Activated CD4-positive, alpha-beta memory T cell treated with anti-CD3 and anti-CD28 coated beads, Interleukin-2, amount 10 ng/mL, durations not matched to agents 7 days and 5 days (primary cell): Measurements from ENCODE around the gene HSD3B7. TPM values are rescaled to one million over a fixed set of nuclear protein-coding genes. Genes with fewer than 3 reads are reported as not detected.

ENCODE experiments used
- CTCF ChIA-PET: fragments of 350-600 bp; sonication (Branson Sonifier 250); formaldehyde crosslinking; loops from one replicate; lab custom pipeline; 2021; ENCODE audit warnings: antibody characterized with exemption, inconsistent platforms; lab: Charles Lee
- POLR2A ChIA-PET: fragments of 350-600 bp; sonication (Branson Sonifier 250); formaldehyde crosslinking; loops from one replicate; lab custom pipeline; 2021; ENCODE audit warnings: antibody characterized with exemption; lab: Charles Lee
- DNase-seq: peaks from one replicate; pipeline ENCODE4 v3.0.0-alpha.2; 2020
- H3K27ac Mint-ChIP-seq: one replicate; pipeline ENCODE4 v1.8.0; 2021; ENCODE audit warnings: mild to moderate bottlenecking, mixed read lengths
- H3K27me3 Mint-ChIP-seq: one replicate; pipeline ENCODE4 v1.8.0; 2021; ENCODE audit warnings: mixed read lengths
- H3K36me3 Mint-ChIP-seq: one replicate; pipeline ENCODE4 v1.8.0; 2021; ENCODE audit warnings: low read depth, mixed read lengths
- H3K4me1 Mint-ChIP-seq: one replicate; pipeline ENCODE4 v1.8.0; 2021; ENCODE audit warnings: mixed read lengths
- H3K4me3 Mint-ChIP-seq: one replicate; pipeline ENCODE4 v1.8.0; 2021; ENCODE audit warnings: mild to moderate bottlenecking, mixed read lengths
- H3K9me3 Mint-ChIP-seq: one replicate; pipeline ENCODE4 v1.8.0; 2021; ENCODE audit warnings: mixed read lengths
- total RNA-seq, 2 experiments: library from RNA; stranded (reverse); gene quantifications; one replicate each; pipeline ENCODE4 v1.2.3, GENCODE V29; 2021

Gene HSD3B7
- total RNA-seq, 2 experiments from 2014 or later: 7.1 to 7.5 TPM

DNA sequence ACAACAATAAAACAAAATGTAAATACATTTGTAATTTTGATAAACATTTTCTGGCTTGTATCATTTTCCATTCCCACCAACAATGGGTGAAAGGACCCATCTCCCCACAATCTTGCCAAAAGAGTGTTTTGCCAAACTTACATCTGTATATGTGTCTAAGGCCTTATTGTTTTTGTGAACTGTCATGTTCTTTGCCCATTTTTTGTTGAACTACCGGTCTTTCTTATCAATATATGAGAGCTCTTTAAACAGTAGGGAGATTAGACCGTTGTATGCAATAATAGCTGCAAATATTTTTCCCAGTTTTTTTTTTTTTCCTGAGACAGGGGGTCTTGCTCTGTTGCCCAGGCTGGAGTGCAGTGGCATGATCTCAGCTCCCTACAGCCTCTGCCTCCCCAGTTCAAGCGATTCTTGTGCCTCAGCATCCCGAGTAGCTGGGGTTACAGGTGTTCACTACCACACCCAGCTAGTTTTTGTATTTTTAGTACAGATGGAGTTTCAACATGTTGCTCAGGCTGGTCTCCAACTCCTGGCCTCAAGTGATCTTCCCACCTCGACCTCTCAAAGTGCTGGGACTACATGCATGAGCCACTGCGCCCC lies 38.7 kb downstream of the HSD3B7 start:
- ChIA-PET POLR2A (interaction anchor here (0.9 kb wide), 1 partner anchor 45 kb away, joined by 3 read pairs; no protein-coding TSS in a partner anchor), CTCF (interaction anchor here (0.9 to 1.6 kb wide), 3 partner anchors 39 to 121 kb away, joined by 3 read pairs; partner anchors contain the start of gene HSD3B7)
- Mint-ChIP-seq H3K36me3 (no peaks in the 10 kb centered on the region), H3K4me3 (no peak overlapping the region), H3K27me3 (no peaks in the 10 kb centered on the region), H3K9me3 (no peaks in the 10 kb centered on the region), H3K27ac (no peak overlapping the region), H3K4me1 (peaks cover 9% of the 10 kb centered on the region)
- DNase-seq: no peak

GRCh38 chr16:31025339-31025738 lies 40.3 kb downstream of the HSD3B7 start:
- no peak for DNase-seq
- no peaks in the 10 kb centered on the region for H3K36me3 Mint-ChIP-seq
- POLR2A ChIA-PET: interaction anchor here (0.9 kb wide), 1 partner anchor 49 kb away, joined by 3 read pairs; the partner anchor contains the start of genes ZNF646 and ZNF668
- peaks cover 9% of the 10 kb centered on the region for H3K4me1 Mint-ChIP-seq
- no peak overlapping the region for H3K27ac Mint-ChIP-seq
- CTCF ChIA-PET: no interaction called here
- no peak overlapping the region for H3K4me3 Mint-ChIP-seq
- no peaks in the 10 kb centered on the region for H3K9me3 Mint-ChIP-seq
- H3K27me3 Mint-ChIP-seq: no peaks in the 10 kb centered on the region

DNA sequence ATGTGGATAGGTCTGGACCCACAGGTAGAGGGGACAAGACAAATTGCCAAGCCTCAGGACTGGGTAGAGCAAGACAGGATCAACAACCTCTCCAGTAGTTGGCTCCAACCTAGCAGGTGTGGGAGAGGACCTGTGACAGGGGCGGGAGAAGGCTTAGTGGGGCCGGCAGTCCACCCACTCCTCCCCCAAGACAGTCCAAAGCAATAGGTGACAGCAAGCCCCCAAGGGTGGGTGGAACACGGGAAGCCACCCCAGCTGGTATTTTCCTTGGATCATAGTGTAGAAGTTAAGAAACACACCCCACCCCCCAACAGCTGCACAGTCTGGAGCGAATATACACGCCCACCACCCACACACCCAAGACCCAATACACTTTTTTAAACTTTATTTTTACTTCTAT lies 44.3 kb downstream of the HSD3B7 start:
- ChIA-PET POLR2A (interaction anchor here (2.3 kb wide), 1 partner anchor 45 kb away, joined by 8 read pairs; the partner anchor contains the start of genes ZNF646 and ZNF668), CTCF (no interaction called here)
- Mint-ChIP-seq H3K4me3 (no peak overlapping the region), H3K4me1 (peaks cover 19% of the 10 kb centered on the region), H3K27ac (no peak overlapping the region), H3K9me3 (no peaks in the 10 kb centered on the region), H3K27me3 (no peaks in the 10 kb centered on the region), H3K36me3 (peaks cover 10% of the 10 kb centered on the region)
- no peak for DNase-seq

- Mint-ChIP-seq H3K36me3 (peaks cover 24% of the 10 kb centered on the region), H3K4me3 (no peak overlapping the region), H3K27me3 (no peaks in the 10 kb centered on the region), H3K9me3 (no peaks in the 10 kb centered on the region), H3K4me1 (peaks cover 26% of the 10 kb centered on the region), H3K27ac (no peak overlapping the region)
- no peak for DNase-seq
- ChIA-PET POLR2A (interaction anchor here (2.3 kb wide), 1 partner anchor 43 kb away, joined by 8 read pairs; the partner anchor contains the start of genes ZNF646 and ZNF668), CTCF (interaction anchor here (1.8 kb wide), 2 partner anchors 34 to 46 kb away, joined by 4 to 7 read pairs; partner anchors contain the start of gene HSD3B7)
Observed at GRCh38 chr16:31031276-31031675, 46.3 kb downstream of the HSD3B7 start.

DNA sequence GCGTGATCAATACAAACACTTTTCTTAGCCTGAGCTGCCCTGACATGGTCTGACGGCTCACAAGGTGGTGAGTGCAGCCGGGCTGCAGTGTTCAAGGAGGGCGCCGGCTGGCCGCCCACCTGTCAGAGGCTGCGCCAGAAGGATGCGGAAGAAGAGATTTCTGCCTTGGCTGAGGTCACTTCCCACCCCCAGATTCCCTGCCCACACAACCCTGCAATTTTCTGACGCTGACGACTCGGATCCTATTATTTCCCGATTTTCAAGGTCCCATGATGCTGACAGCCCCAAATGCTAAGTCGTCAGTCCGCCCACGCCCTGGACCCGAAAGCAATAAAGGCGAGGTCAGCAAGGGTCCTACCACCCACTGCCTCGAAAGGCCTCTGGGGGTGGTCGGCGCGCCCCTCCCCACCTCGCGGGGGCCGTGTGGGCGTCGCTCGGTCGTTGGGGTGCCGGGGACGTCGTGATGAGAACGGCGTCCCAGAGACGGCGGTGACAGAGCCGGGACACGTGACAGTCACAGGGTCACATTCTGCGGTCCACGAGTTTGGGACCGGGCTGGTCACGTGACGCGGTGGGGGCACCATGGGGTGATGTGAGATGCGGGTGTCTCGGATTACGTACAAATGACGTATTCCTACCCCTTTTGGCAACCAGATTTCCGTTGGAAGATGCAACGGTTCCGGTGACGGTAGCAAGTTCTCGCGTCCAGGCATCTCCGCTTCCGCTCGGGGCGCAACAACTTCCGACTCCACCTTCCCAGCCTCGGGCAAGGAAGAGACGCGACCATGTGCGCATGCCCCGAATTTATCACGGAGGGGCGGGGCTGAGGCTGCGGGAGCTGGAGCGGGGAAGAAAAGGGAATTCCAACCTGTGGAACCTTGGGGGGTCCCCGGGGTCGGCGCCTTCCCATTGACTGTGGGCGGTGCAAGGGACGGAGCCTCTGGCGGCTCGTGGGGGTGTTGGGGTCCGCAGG lies 48.0 kb downstream of the HSD3B7 start, which contains the start of gene STX4:
STX4 (plus strand) TSS at position 823 of the 973 bp plus-strand sequence. CDS start 248 bp downstream, outside the sequence.
- H3K36me3 Mint-ChIP-seq: peaks cover 31% of the 10 kb centered on the region
- CTCF ChIA-PET: interaction anchor here (0.8 to 1.8 kb wide), 3 partner anchors 36 to 109 kb away, joined by 3 to 4 read pairs (median 3); no protein-coding TSS in a partner anchor

GRCh38 chr16:31033709-31034492 lies 48.9 kb downstream of the HSD3B7 start:
- Mint-ChIP-seq H3K9me3 (no peaks in the 10 kb centered on the region), H3K4me3 (peak overlapping the region; percentile 86), H3K36me3 (peaks cover 39% of the 10 kb centered on the region), H3K4me1 (peaks cover 28% of the 10 kb centered on the region), H3K27me3 (no peaks in the 10 kb centered on the region), H3K27ac (peak overlapping the region; percentile 79)
- peak; percentile 91 for DNase-seq
- ChIA-PET CTCF (interaction anchor here (0.8 to 1.8 kb wide), 3 partner anchors 48 to 108 kb away, joined by 3 read pairs; no protein-coding TSS in a partner anchor), POLR2A (interaction anchor here (0.7 to 4.6 kb wide), 7 partner anchors 26 to 146 kb away, joined by 3 to 29 read pairs (median 4); partner anchors contain the start of genes FUS, KAT8, VKORC1 and ZNF646)

More for the DNA sequence above, 48.0 kb downstream of the HSD3B7 start, which contains the start of gene STX4:
- peaks cover 28% of the 10 kb centered on the region for H3K4me1 Mint-ChIP-seq
- H3K27me3 Mint-ChIP-seq: no peaks in the 10 kb centered on the region
- H3K4me3 Mint-ChIP-seq: peak within 1 kb of the TSS; percentile 86
- DNase-seq: peak; percentile 98
- no peaks in the 10 kb centered on the region for H3K9me3 Mint-ChIP-seq
- POLR2A ChIA-PET: interaction anchor here (0.7 to 4.6 kb wide), 7 partner anchors 26 to 147 kb away, joined by 3 to 29 read pairs (median 4); partner anchors contain the start of genes FUS, KAT8, VKORC1 and ZNF646
- peak within 1 kb of the TSS; percentile 79 for H3K27ac Mint-ChIP-seq

- Mint-ChIP-seq H3K4me1 (peaks cover 26% of the 10 kb centered on the region), H3K27me3 (no peaks in the 10 kb centered on the region), H3K9me3 (no peaks in the 10 kb centered on the region), H3K36me3 (peaks cover 47% of the 10 kb centered on the region), H3K27ac (no peak overlapping the region), H3K4me3 (no peak overlapping the region)
- DNase-seq: no peak
- CTCF ChIA-PET: no interaction called here
- POLR2A ChIA-PET: interaction anchor here (1.0 to 4.6 kb wide), 2 partner anchors 10 to 36 kb away, joined by 3 to 29 read pairs; partner anchors contain the start of genes ZNF646 and ZNF668
Observed at GRCh38 chr16:31036691-31037090, 51.7 kb downstream of the HSD3B7 start.

Other genes starting within 250 kb of the HSD3B7 start
- gene PHKG2, start 236.8 kb upstream of the HSD3B7 start, total RNA-seq: 10 to 100 TPM; 34.5 to 38.6 TPM
- 1 to 10 TPM; 3.1 to 4.1 TPM for gene CFAP119, start 223.1 kb upstream of the HSD3B7 start, total RNA-seq
- gene RNF40, start 222.9 kb upstream of the HSD3B7 start, total RNA-seq: 10 to 100 TPM; 96.1 to 96.2 TPM
- gene ZNF629, start 198.0 kb upstream of the HSD3B7 start, total RNA-seq: 1 to 10 TPM; 1.0 to 1.2 TPM
- 10 to 100 TPM; 22.3 to 23.5 TPM for gene BCL7C, start 91.1 kb upstream of the HSD3B7 start, total RNA-seq
- under 1 TPM; 0.20 to 0.25 TPM for gene CTF1, start 88.6 kb upstream of the HSD3B7 start, total RNA-seq
- 10 to 100 TPM; 25.8 to 27.2 TPM for gene FBXL19, start 61.6 kb upstream of the HSD3B7 start, total RNA-seq
- gene ORAI3, start 36.1 kb upstream of the HSD3B7 start, total RNA-seq: 10 to 100 TPM; 30.3 to 33.6 TPM
- 10 to 100 TPM; 18.8 to 20.3 TPM for gene SETD1A, start 27.5 kb upstream of the HSD3B7 start, total RNA-seq
- 1 to 10 TPM; 1.5 to 1.7 TPM for gene STX1B, start 25.4 kb downstream of the HSD3B7 start, total RNA-seq
- gene STX4, start 48.4 kb downstream of the HSD3B7 start, total RNA-seq: 10 to 100 TPM; 67.2 to 70.0 TPM
- 10 to 100 TPM; 13.9 to 17.4 TPM for gene ZNF668, start 89.0 kb downstream of the HSD3B7 start, total RNA-seq
- 10 to 100 TPM; 31.9 to 32.1 TPM for gene ZNF646, start 89.2 kb downstream of the HSD3B7 start, total RNA-seq
- gene PRSS53, start 103.7 kb downstream of the HSD3B7 start, total RNA-seq: 1 to 10 TPM; 4.7 to 4.9 TPM
- gene VKORC1, start 109.6 kb downstream of the HSD3B7 start, total RNA-seq: 10 to 100 TPM; 66.0 to 66.1 TPM
- 10 to 100 TPM; 32.9 to 34.4 TPM for gene BCKDK, start 123.2 kb downstream of the HSD3B7 start, total RNA-seq
- gene KAT8, start 132.5 kb downstream of the HSD3B7 start, total RNA-seq: 10 to 100 TPM; 43.7 to 44.3 TPM
- gene PRSS8, start 150.5 kb downstream of the HSD3B7 start, total RNA-seq: not detected
- gene PRSS36, start 164.9 kb downstream of the HSD3B7 start, total RNA-seq: under 1 TPM; 0.58 to 0.85 TPM
- gene FUS, start 194.9 kb downstream of the HSD3B7 start, total RNA-seq: 100 to 1,000 TPM; 386 to 397 TPM
- 100 to 1,000 TPM in 1 of 2 experiments, 10 to 100 TPM in 1; 96.1 to 102 TPM for gene PYCARD, start 217.6 kb downstream of the HSD3B7 start, total RNA-seq
- under 1 TPM; 0.03 to 0.05 TPM for gene TRIM72, start 228.9 kb downstream of the HSD3B7 start, total RNA-seq
- not detected for gene PYDC1, start 231.9 kb downstream of the HSD3B7 start, total RNA-seq